ENCODE measurements around the gene ESRRG.

The ESRRG gene

DNA sequence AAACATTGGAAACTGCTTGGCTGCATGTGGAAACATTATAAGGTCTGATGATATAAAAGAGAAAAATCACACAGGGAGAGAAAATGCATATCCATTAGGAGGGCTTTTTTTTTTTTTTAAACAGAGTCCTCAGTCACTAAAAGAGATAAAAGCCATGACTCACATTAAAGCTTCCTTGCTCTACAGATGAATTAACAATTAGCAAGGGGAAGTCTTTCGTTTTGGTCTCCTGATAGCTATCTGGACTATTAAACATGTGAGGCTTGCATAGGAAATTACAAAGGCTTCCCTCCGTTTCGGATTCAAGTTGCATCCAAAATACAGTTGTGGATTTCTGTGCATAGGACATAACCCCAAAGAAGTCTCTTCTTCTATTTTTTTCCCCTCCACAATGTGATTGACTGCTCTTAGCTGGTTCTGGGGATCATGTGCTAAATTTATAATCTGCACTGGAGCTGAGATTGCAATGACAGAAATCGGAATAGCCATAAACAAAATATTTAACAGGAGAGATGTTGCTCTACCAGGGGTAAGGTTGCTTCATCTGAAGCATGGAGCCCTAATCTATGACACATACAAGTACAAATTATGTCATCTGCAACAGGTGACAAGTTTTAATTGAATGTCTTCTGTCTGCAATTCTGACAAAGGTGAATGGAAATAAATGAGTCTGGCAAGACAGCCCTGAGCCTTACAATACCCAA is 146.8 kb downstream of the ESRRG start:
- H3K27ac ChIP-seq (ENCODE audit: low read length): no peak overlapping the region
- H3K4me3 ChIP-seq (ENCODE audit: low read depth in 1 of 2, low read length in 2 of 2): no peak overlapping the region
- no peak for TF ChIP-seq EZH2 (IDR thresholded peaks at IDR 0.05; ENCODE audit: borderline replicate concordance, low read depth, low read length, severe bottlenecking)
- TF ChIP-seq, protein P1, sequence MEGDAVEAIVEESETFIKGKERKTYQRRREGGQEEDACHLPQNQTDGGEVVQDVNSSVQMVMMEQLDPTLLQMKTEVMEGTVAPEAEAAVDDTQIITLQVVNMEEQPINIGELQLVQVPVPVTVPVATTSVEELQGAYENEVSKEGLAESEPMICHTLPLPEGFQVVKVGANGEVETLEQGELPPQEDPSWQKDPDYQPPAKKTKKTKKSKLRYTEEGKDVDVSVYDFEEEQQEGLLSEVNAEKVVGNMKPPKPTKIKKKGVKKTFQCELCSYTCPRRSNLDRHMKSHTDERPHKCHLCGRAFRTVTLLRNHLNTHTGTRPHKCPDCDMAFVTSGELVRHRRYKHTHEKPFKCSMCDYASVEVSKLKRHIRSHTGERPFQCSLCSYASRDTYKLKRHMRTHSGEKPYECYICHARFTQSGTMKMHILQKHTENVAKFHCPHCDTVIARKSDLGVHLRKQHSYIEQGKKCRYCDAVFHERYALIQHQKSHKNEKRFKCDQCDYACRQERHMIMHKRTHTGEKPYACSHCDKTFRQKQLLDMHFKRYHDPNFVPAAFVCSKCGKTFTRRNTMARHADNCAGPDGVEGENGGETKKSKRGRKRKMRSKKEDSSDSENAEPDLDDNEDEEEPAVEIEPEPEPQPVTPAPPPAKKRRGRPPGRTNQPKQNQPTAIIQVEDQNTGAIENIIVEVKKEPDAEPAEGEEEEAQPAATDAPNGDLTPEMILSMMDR (IDR thresholded peaks at IDR 0.05; ENCODE audit: borderline replicate concordance, extremely low read depth, low read length, poor library complexity, severe bottlenecking): no peak
- H3K4me1 ChIP-seq (ENCODE audit: insufficient read depth, low read length): no peaks in the 10 kb centered on the region
- H4K20me1 ChIP-seq (ENCODE audit: insufficient read depth, low read length): no peaks in the 10 kb centered on the region
- H3K27me3 ChIP-seq (ENCODE audit: insufficient read depth, low read length, poor library complexity): no peaks in the 10 kb centered on the region
- H3K4me2 ChIP-seq (ENCODE audit: insufficient read depth, low read length): no peak overlapping the region
- H3K9ac ChIP-seq (ENCODE audit: low read depth, low read length): no peak overlapping the region
- no peak for DNase-seq
- no peaks in the 10 kb centered on the region for H3K9me3 ChIP-seq (ENCODE audit: insufficient read depth, low read length, severe bottlenecking)
- no peak for ATAC-seq (ENCODE audit: insufficient read depth, low read depth)
- no peaks in the 10 kb centered on the region for H3K36me3 ChIP-seq (ENCODE audit: insufficient read depth, low read length)
- no peak overlapping the region for H2AFZ ChIP-seq (ENCODE audit: low read depth, low read length)
- no peaks in the 10 kb centered on the region for H3K79me2 ChIP-seq (ENCODE audit: insufficient read depth, low read length)

DNA sequence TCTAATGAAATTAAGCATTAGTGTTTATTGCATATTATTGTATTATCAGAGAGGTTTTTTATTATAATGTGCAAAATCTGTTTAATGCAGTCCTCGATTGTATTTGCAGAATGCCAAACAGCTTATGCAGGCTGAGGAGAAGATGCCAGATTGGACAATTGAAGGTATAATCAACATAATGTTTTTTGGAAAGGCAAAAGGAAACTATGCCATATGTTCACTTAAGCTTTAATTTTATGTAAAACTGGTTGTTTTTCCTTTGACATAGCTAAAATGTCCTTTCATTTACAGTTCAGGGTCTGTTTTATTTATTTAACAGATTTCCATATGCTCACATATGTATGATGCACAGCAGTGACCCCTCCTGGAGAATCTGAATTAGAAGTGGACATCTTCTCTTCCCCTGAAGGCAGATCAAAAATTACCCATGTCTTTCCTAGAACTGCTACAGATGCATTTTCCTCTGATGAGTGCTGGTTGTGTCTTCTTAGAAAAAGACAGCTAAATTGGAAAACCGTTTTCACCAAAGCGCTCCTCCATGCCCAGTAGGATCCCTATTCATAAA is 156.5 kb downstream of the ESRRG start:
- no peaks in the 10 kb centered on the region for H3K4me1 ChIP-seq (ENCODE audit: insufficient read depth, low read length)

DNA sequence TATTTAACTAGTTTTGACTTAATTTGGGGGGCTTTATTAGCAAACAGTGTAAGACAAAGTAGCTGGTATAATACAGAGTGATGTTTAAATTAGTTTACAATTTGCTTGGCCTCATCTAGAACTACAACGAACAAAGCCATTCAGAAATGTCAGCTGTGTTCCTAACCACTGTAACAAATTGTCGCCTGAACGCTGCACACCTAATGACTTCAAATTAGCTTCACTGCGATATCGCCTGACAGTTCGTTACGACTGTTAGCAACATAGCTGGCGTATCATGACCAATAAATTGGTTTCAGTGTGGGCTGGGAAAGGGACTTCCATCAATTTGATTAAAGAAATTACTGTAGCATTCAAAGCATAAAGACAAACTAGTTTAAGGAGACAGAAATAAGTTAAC is 160.1 kb downstream of the ESRRG start:
- Histone ChIP-seq H2AFZ (ENCODE audit: low read depth, low read length) (no peak overlapping the region), H3K4me2 (ENCODE audit: insufficient read depth, low read length) (no peak overlapping the region), H3K9ac (ENCODE audit: low read depth, low read length) (no peak overlapping the region), H4K20me1 (ENCODE audit: insufficient read depth, low read length) (no peaks in the 10 kb centered on the region), H3K36me3 (ENCODE audit: insufficient read depth, low read length) (no peaks in the 10 kb centered on the region), H3K4me3 (ENCODE audit: low read depth in 1 of 2, low read length in 2 of 2) (no peak overlapping the region), H3K27me3 (ENCODE audit: insufficient read depth, low read length, poor library complexity) (no peaks in the 10 kb centered on the region), H3K79me2 (ENCODE audit: insufficient read depth, low read length) (no peaks in the 10 kb centered on the region), H3K4me1 (ENCODE audit: insufficient read depth, low read length) (no peaks in the 10 kb centered on the region), H3K9me3 (ENCODE audit: insufficient read depth, low read length, severe bottlenecking) (no peaks in the 10 kb centered on the region), H3K27ac (ENCODE audit: low read length) (no peak overlapping the region)
- DNase-seq (no peak), ATAC-seq (ENCODE audit: insufficient read depth, low read depth) (no peak)
- TF ChIP-seq, protein P1 (IDR thresholded peaks at IDR 0.05; ENCODE audit: borderline replicate concordance, extremely low read depth, low read length, poor library complexity, severe bottlenecking): no peak

More for the DNA sequence above, 156.5 kb downstream of the ESRRG start:
- DNase-seq: no peak
- Histone ChIP-seq H3K4me2 (ENCODE audit: insufficient read depth, low read length) (no peak overlapping the region), H2AFZ (ENCODE audit: low read depth, low read length) (no peak overlapping the region), H3K4me3 (ENCODE audit: low read depth in 1 of 2, low read length in 2 of 2) (no peak overlapping the region), H3K79me2 (ENCODE audit: insufficient read depth, low read length) (no peaks in the 10 kb centered on the region), H3K27me3 (ENCODE audit: insufficient read depth, low read length, poor library complexity) (no peaks in the 10 kb centered on the region), H3K9me3 (ENCODE audit: insufficient read depth, low read length, severe bottlenecking) (no peaks in the 10 kb centered on the region), H3K27ac (ENCODE audit: low read length) (no peak overlapping the region), H3K36me3 (ENCODE audit: insufficient read depth, low read length) (no peaks in the 10 kb centered on the region), H4K20me1 (ENCODE audit: insufficient read depth, low read length) (no peaks in the 10 kb centered on the region), H3K9ac (ENCODE audit: low read depth, low read length) (no peak overlapping the region)
- TF ChIP-seq, protein P1 (IDR thresholded peaks at IDR 0.05; ENCODE audit: borderline replicate concordance, extremely low read depth, low read length, poor library complexity, severe bottlenecking): no peak
- no peak for TF ChIP-seq EZH2 (IDR thresholded peaks at IDR 0.05; ENCODE audit: borderline replicate concordance, low read depth, low read length, severe bottlenecking)
- ATAC-seq (ENCODE audit: insufficient read depth, low read depth): no peak

Data from DND-41 (cell line).